Measurements from ENCODE around the gene LHX6. TPM values are rescaled to one million over a fixed set of nuclear protein-coding genes. Genes with fewer than 3 reads are reported as not detected.

Gene LHX6
- total and polyA plus RNA-seq, 10 donors: 0.04 to 1.3 (median 0.40) TPM; not detected in 3

GRCh38 chr9:122176916-122177315, 51.8 kb downstream of the LHX6 start:
- no peak for DNase-seq
- H3K4me1 ChIP-seq: no peaks in the 10 kb centered on the region
- intact Hi-C loops (cut with DNase I; ENCODE audit: low total_unique reads): no loop called here
- no peaks in the 10 kb centered on the region for H3K9me3 ChIP-seq
- H3K4me3 ChIP-seq: no peak overlapping the region
- peaks cover 0 to 35% (median 0%) of the 10 kb centered on the region in 7 donors for H3K27me3 ChIP-seq (replicated peaks in 1 of 7)
- TF ChIP-seq POLR2A (IDR thresholded peaks at IDR 0.05) (no peak), POLR2AphosphoS5 (IDR thresholded peaks at IDR 0.05) (no peak), CTCF (IDR thresholded peaks at IDR 0.05 in 8 of 11, conservative IDR thresholded peaks at IDR 0.05 in 3 of 11) (no peak)
- H3K36me3 ChIP-seq: no peaks in the 10 kb centered on the region
- 85 to 100% (median 88%) methylated on average over 2 of the region's 2 CpGs for WGBS, 5 donors
- H3K27ac ChIP-seq: no peak overlapping the region

GRCh38 chr9:122173670-122174069, 55.1 kb downstream of the LHX6 start:
- WGBS, 5 donors: 74 to 93% (median 90%) methylated on average over 3 of the region's 3 CpGs

GRCh38 chr9:122172131-122172530, 56.6 kb downstream of the LHX6 start:
- intact Hi-C loops (cut with DNase I; ENCODE audit: low total_unique reads): no loop called here
- no peak overlapping the region for H3K27ac ChIP-seq
- H3K4me1 ChIP-seq: no peaks in the 10 kb centered on the region

More at GRCh38 chr9:122173670-122174069, 55.1 kb downstream of the LHX6 start:
- Histone ChIP-seq H3K4me1 (no peaks in the 10 kb centered on the region), H3K27ac (no peak overlapping the region), H3K27me3 (replicated peaks in 1 of 7) (peaks cover 0 to 39% (median 0%) of the 10 kb centered on the region in 7 donors), H3K36me3 (no peaks in the 10 kb centered on the region), H3K4me3 (no peak overlapping the region), H3K9me3 (no peaks in the 10 kb centered on the region)
- intact Hi-C loops (cut with DNase I; ENCODE audit: low total_unique reads): no loop called here
- no peak for TF ChIP-seq CTCF (IDR thresholded peaks at IDR 0.05 in 8 of 11, conservative IDR thresholded peaks at IDR 0.05 in 3 of 11)
- DNase-seq: no peak

GRCh38 chr9:122168356-122168755, 60.4 kb downstream of the LHX6 start:
- no peaks in the 10 kb centered on the region for H3K9me3 ChIP-seq
- TF ChIP-seq POLR2A (IDR thresholded peaks at IDR 0.05): no peak
- no peak for TF ChIP-seq CTCF (IDR thresholded peaks at IDR 0.05 in 8 of 11, conservative IDR thresholded peaks at IDR 0.05 in 3 of 11)
- TF ChIP-seq POLR2AphosphoS5 (IDR thresholded peaks at IDR 0.05): no peak
- no peak overlapping the region for H3K4me3 ChIP-seq
- intact Hi-C loops (cut with DNase I; ENCODE audit: low total_unique reads): no loop called here
- no peaks in the 10 kb centered on the region for H3K36me3 ChIP-seq
- peaks cover 0 to 22% (median 0%) of the 10 kb centered on the region in 7 donors for H3K27me3 ChIP-seq (replicated peaks in 1 of 7)
- H3K27ac ChIP-seq: peak overlapping the region in 3 of 8 donors; percentile 19 to 37 (median 32)
- H3K4me1 ChIP-seq: no peaks in the 10 kb centered on the region
- no peak for DNase-seq
- 32 to 67% (median 55%) methylated on average over 3 of the region's 3 CpGs for WGBS, 5 donors

More at GRCh38 chr9:122172131-122172530, 56.6 kb downstream of the LHX6 start:
- 91 to 95% (median 93%) methylated on average over 7 of the region's 7 CpGs for WGBS, 5 donors
- TF ChIP-seq POLR2AphosphoS5 (IDR thresholded peaks at IDR 0.05): no peak
- no peak for TF ChIP-seq CTCF (IDR thresholded peaks at IDR 0.05 in 8 of 11, conservative IDR thresholded peaks at IDR 0.05 in 3 of 11)
- TF ChIP-seq POLR2A (IDR thresholded peaks at IDR 0.05): no peak
- no peak for DNase-seq
- Histone ChIP-seq H3K4me3 (no peak overlapping the region), H3K9me3 (no peaks in the 10 kb centered on the region), H3K27me3 (replicated peaks in 1 of 7) (peaks cover 0 to 39% (median 0%) of the 10 kb centered on the region in 7 donors), H3K36me3 (no peaks in the 10 kb centered on the region)
